ENCODE measurements around the gene MIA3.

- TF ChIP-seq RCOR1 (IDR thresholded peaks at IDR 0.05; ENCODE audit: insufficient replicate concordance, low read length) (no peak), POLR2A (IDR thresholded peaks at IDR 0.05; ENCODE audit: low read depth, low read length) (no peak)
Observed at GRCh38 chr1:222618880-222619596, 1.1 kb downstream of the MIA3 start.
